Endodermal cell (in vitro differentiated cells): Measurements from ENCODE around the gene STAG3. TPM values are rescaled to one million over a fixed set of nuclear protein-coding genes. Genes with fewer than 3 reads are reported as not detected.
"Not testable (repeated sequence)": the region's sequence is repeated elsewhere in the genome, so short reads cannot be mapped to it uniquely, and the experiment has no call there.

Experiments
- DNase-seq: peaks from one replicate; pipeline ENCODE4 v3.0.0-alpha.2; 2017
- H3K27ac ChIP-seq: 2 replicates; pipeline ENCODE4 v1.5.1; 2013; ENCODE audit warnings: mild to moderate bottlenecking, low read depth, low read length, moderate library complexity
- H3K27me3 ChIP-seq: 2 replicates; pipeline ENCODE4 v1.6.1; 2013; ENCODE audit warnings: mild to moderate bottlenecking, low read length, moderate library complexity; ENCODE audit not compliant: insufficient read depth, control insufficient read depth, poor library complexity, severe bottlenecking
- H3K36me3 ChIP-seq: 2 replicates; pipeline ENCODE4 v1.7.0; 2013; ENCODE audit warnings: mild to moderate bottlenecking, low read length, moderate library complexity; ENCODE audit not compliant: control insufficient read depth, insufficient read depth
- H3K4me1 ChIP-seq: one replicate; pipeline ENCODE4 v1.7.0; 2013; ENCODE audit warnings: low read length; ENCODE audit not compliant: control insufficient read depth, insufficient read depth
- H3K4me3 ChIP-seq: 2 replicates; pipeline ENCODE4 v1.5.1; 2013; ENCODE audit warnings: mild to moderate bottlenecking, low read length, moderate library complexity
- H3K9ac ChIP-seq: 2 replicates; pipeline ENCODE4 v1.6.1; 2013; ENCODE audit warnings: mild to moderate bottlenecking, low read length, moderate library complexity; ENCODE audit not compliant: poor library complexity, severe bottlenecking; ENCODE audit errors: extremely low read depth
- H3K9me3 ChIP-seq: 2 replicates; pipeline ENCODE4 v1.6.1; 2013; ENCODE audit warnings: mild to moderate bottlenecking, low read length, moderate library complexity; ENCODE audit not compliant: control insufficient read depth
- H3K27ac Mint-ChIP-seq: 2 replicates; pipeline ENCODE4 v1.8.0; 2020; ENCODE audit warnings: mixed read lengths
- H3K27me3 Mint-ChIP-seq: 2 replicates; pipeline ENCODE4 v1.8.0; 2021; ENCODE audit warnings: mild to moderate bottlenecking, mixed read lengths; ENCODE audit not compliant: insufficient read depth
- H3K36me3 Mint-ChIP-seq: 2 replicates; pipeline ENCODE4 v1.8.0; 2020; ENCODE audit warnings: low read depth, mixed read lengths
- H3K4me1 Mint-ChIP-seq: 2 replicates; pipeline ENCODE4 v1.8.0; 2020; ENCODE audit warnings: mixed read lengths
- H3K4me3 Mint-ChIP-seq: 2 replicates; pipeline ENCODE4 v1.8.0; 2020; ENCODE audit warnings: mild to moderate bottlenecking, moderate library complexity, mixed read lengths
- H3K9me3 Mint-ChIP-seq: 2 replicates; pipeline ENCODE4 v1.8.0; 2020; ENCODE audit warnings: mild to moderate bottlenecking, mixed read lengths
- CTCF ChIP-seq: fragments of 200-600 bp; sonication (generic); conservative IDR thresholded peaks from 2 replicates; pipeline ENCODE4 v1.5.0; 2021; ENCODE audit warnings: antibody characterized with exemption, mild to moderate bottlenecking
- WGBS, 2 experiments: methylation state at CpG; one replicate each; pipeline versions ENCODE4 v1.1.5 to v1.1.7; 2013; ENCODE audit warnings: missing lambda C conversion rate in 2 of 2, mixed read lengths in 1 of 2; ENCODE audit not compliant: insufficient coverage in 1 of 2, insufficient read length in 1 of 2; 5-methylcytosine and 5-hydroxymethylcytosine counted together
- long read RNA-seq, 4 experiments: library from polyadenylated mRNA in 2 of 4; library from RNA in 1 of 4; library from capped mRNA in 1 of 4; stranded (forward) in 3 of 4; unstranded in 1 of 4; transcript quantifications; one replicate each; pipeline ENCODE4 v2.0.0, GENCODE V29; 2020 to 2021; ENCODE audit warnings: inconsistent platforms in 1 of 4
- polyA plus RNA-seq, 2 experiments: library from polyadenylated mRNA; stranded (reverse); fragments of 50-300 nt; gene quantifications; one replicate each; pipeline ENCODE4 v1.2.3, GENCODE V29; 2013
- total RNA-seq, 2 donors: library from RNA; stranded (reverse); fragmentation: NEBNext Ultra II Directional in 1 of 2; extraction: Animal tissue kit (Norgen Biotek cat#: 25700) in 1 of 2; gene quantifications; 2 replicates in 1 of 2; 3 replicates in 1 of 2; pipeline ENCODE4 v1.2.1, GENCODE V29; 2021

Gene STAG3
- total RNA-seq, result 1 to 10 TPM; 1.2 to 3.3 TPM
- polyA plus RNA-seq (2013, experiment 1 of 2), result 1.4 TPM
- polyA plus RNA-seq (2013, experiment 2 of 2), result 1.7 TPM
- long read RNA-seq, experiment 1, result 0 reads
- long read RNA-seq, experiment 2, partial matches to known transcripts, result 0 of 1 reads
- long read RNA-seq, experiment 2, other reads (novel, unspliced or antisense), result 1 of 1 reads
- long read RNA-seq, experiment 3, full-length matches to known transcripts, result 1 of 5 reads
- long read RNA-seq, experiment 3, partial matches to known transcripts, result 0 of 5 reads
- long read RNA-seq, experiment 3, other reads (novel, unspliced or antisense), result 4 of 5 reads
- long read RNA-seq, experiment 4, partial matches to known transcripts, result 1 of 1 reads
- long read RNA-seq, experiment 4, other reads (novel, unspliced or antisense), result 0 of 1 reads

GRCh38 chr7:100177045-100178001 lies at the start of gene STAG3, which contains the start of gene GPC2:
Gene STAG3 (plus strand): TSS chr7:100177918. CDS start chr7:100180557, 2,639 bp downstream.
Gene GPC2 (minus strand): TSS chr7:100177381. CDS start chr7:100177199, 182 bp downstream.
- no peaks in the 10 kb centered on the region for H3K4me1 ChIP-seq
- 20 to 24% methylated on average over 55 to 78 of the region's 78 CpGs for WGBS, 2 experiments
- no peak for TF ChIP-seq CTCF
- Mint-ChIP-seq H3K27ac (peak within 1 kb of the TSS; percentile 64), H3K4me3 (peak within 1 kb of the TSS; percentile 78), H3K27me3 (peaks cover 44% of the 10 kb centered on the region), H3K9me3 (no peaks in the 10 kb centered on the region), H3K4me1 (peaks cover 13% of the 10 kb centered on the region), H3K36me3 (peaks cover 20% of the 10 kb centered on the region)
- peak; percentile 100 for DNase-seq
- H3K27ac ChIP-seq, result peak within 1 kb of the TSS; percentile 88
- H3K9me3 ChIP-seq, result no peaks in the 10 kb centered on the region
- H3K4me3 ChIP-seq, result peak within 1 kb of the TSS; percentile 92
- H3K27me3 ChIP-seq, result no peaks in the 10 kb centered on the region
- H3K36me3 ChIP-seq, result no peaks in the 10 kb centered on the region
- H3K9ac ChIP-seq, result peak within 1 kb of the TSS; percentile 51

- H3K4me3 ChIP-seq, result no peak overlapping the region
- H3K9ac ChIP-seq, result no peak overlapping the region
- peaks cover 27% of the 10 kb centered on the region for H3K27me3 Mint-ChIP-seq
- H3K36me3 Mint-ChIP-seq, result no peaks in the 10 kb centered on the region
- H3K4me1 ChIP-seq, result no peaks in the 10 kb centered on the region
- no peak for DNase-seq
- H3K9me3 ChIP-seq, result no peaks in the 10 kb centered on the region
- WGBS, 2 experiments, result 97% methylated on average over 1 of the region's 1 CpG; no CpG with 5 or more reads in 1 of the 2 experiments
- no peak overlapping the region for H3K27ac Mint-ChIP-seq
- no peak for TF ChIP-seq CTCF
- no peaks in the 10 kb centered on the region for H3K9me3 Mint-ChIP-seq
- H3K27me3 ChIP-seq, result peaks cover 12% of the 10 kb centered on the region
- no peak overlapping the region for H3K27ac ChIP-seq
- H3K36me3 ChIP-seq, result no peaks in the 10 kb centered on the region
- H3K4me1 Mint-ChIP-seq, result peaks cover 3% of the 10 kb centered on the region
- H3K4me3 Mint-ChIP-seq, result no peak overlapping the region
Observed at GRCh38 chr7:100128637-100128963, 49.1 kb upstream of the STAG3 start.

- not testable (repeated sequence) for H3K9ac ChIP-seq, H3K4me3 ChIP-seq, H3K36me3 Mint-ChIP-seq, H3K27ac Mint-ChIP-seq, H3K9me3 ChIP-seq, H3K4me1 ChIP-seq, H3K4me1 Mint-ChIP-seq, DNase-seq, H3K4me3 Mint-ChIP-seq, H3K9me3 Mint-ChIP-seq, H3K27ac ChIP-seq, H3K36me3 ChIP-seq
- H3K27me3 Mint-ChIP-seq, result peaks cover 27% of the 10 kb centered on the region
- peaks cover 12% of the 10 kb centered on the region for H3K27me3 ChIP-seq
- WGBS, 2 experiments, result 83 to 96% methylated on average over 1 of the region's 1 CpG
Observed at GRCh38 chr7:100130220-100130607, 47.5 kb upstream of the STAG3 start.
